HepG2 (cell line): ENCODE results near the gene GCC1. TPM values are rescaled to one million over a fixed set of nuclear protein-coding genes. Genes with fewer than 3 reads are reported as not detected.
A peak's percentile ranks its signal among the peaks of the same experiment; 100 is the strongest.

ENCODE experiments used
- ATAC-seq: fragments of 200-7000 bp; cut with Tn5 transposase; 3 replicates; pipeline ENCODE4 v1.9.1; 2020; ENCODE audit warnings: mild to moderate bottlenecking, moderate library complexity
- BruUV-seq: library from RNA; stranded (reverse); fragments of 400-500 nt; replicated peaks from 2 replicates; lab custom pipeline; 2021; lab: Mats Ljungman, UMichigan
- CTCF ChIA-PET: fragments of 300-600 bp; formaldehyde crosslinking; extraction: SDS; loops from one replicate; lab custom pipeline; 2021; ENCODE audit warnings: low total read pairs, inconsistent platforms, low intra/inter-chr PET ratio; lab: Yijun Ruan, JAX
- POLR2A ChIA-PET: fragments of 350-600 bp; sonication (Branson Sonifier 250); formaldehyde crosslinking; loops from one replicate; lab custom pipeline; 2020; ENCODE audit warnings: antibody characterized with exemption, inconsistent platforms; lab: Yijun Ruan, JAX
- DNase-seq: peaks from one replicate; pipeline ENCODE4 v3.0.0-alpha.2; 2015; ENCODE audit warnings: low spot score
- FAIRE-seq: peaks from 3 replicates; lab custom pipeline; 2011; peaks lifted over from hg19 to GRCh38; lab: Jason Lieb, UNC
- H2AFZ ChIP-seq: one replicate; pipeline ENCODE4 v1.6.1; 2011; ENCODE audit warnings: low read length, inconsistent platforms
- H3K27ac ChIP-seq: fragments of 300-600 bp; 3 replicates; pipeline ENCODE4 v1.8.0; 2011; ENCODE audit warnings: mixed run types, mild to moderate bottlenecking, mixed read lengths, low read length, inconsistent platforms; ENCODE audit not compliant: insufficient read depth; ENCODE audit errors: extremely low read length
- H3K27me3 ChIP-seq, 2 experiments: fragments of 200-600 bp in 1 of 2; 2 replicates in 1 of 2; 3 replicates in 1 of 2; pipeline versions ENCODE4 v1.6.0 to v1.8.0; 2011; ENCODE audit warnings: low read length in 2 of 2, mild to moderate bottlenecking in 2 of 2, moderate library complexity in 2 of 2, inconsistent platforms in 1 of 2; ENCODE audit not compliant: insufficient read depth in 2 of 2, control insufficient read depth in 1 of 2
- H3K36me3 ChIP-seq, 2 experiments: fragments of 200-600 bp in 1 of 2; replicated peaks in 1 of 2; 2 replicates in 1 of 2; 3 replicates in 1 of 2; pipeline versions ENCODE4 v1.5.1 to v1.8.0; 2011; ENCODE audit warnings: low read length in 2 of 2, inconsistent platforms in 1 of 2; ENCODE audit not compliant: insufficient read depth in 2 of 2, control insufficient read depth in 1 of 2
- H3K4me1 ChIP-seq: 2 replicates; pipeline ENCODE4 v1.5.1; 2012; ENCODE audit warnings: low read length, inconsistent platforms; ENCODE audit not compliant: insufficient read depth
- H3K4me2 ChIP-seq: 2 replicates; pipeline ENCODE4 v1.6.0; 2011; ENCODE audit warnings: low read depth, low read length, inconsistent platforms
- H3K4me3 ChIP-seq, 3 experiments: fragments of 200-600 bp in 1 of 3; sonication (generic), shearing (Covaris generic) in 1 of 3; replicated peaks in 1 of 3; 2 replicates each; pipeline ENCODE4 v1.5.1; 2011 to 2016; ENCODE audit warnings: low read length in 3 of 3, inconsistent platforms in 2 of 3, low read depth in 2 of 3, mild to moderate bottlenecking in 2 of 3, control low read depth in 1 of 3, mixed read lengths in 1 of 3; ENCODE audit not compliant: insufficient read depth in 1 of 3
- H3K79me2 ChIP-seq: one replicate; pipeline ENCODE4 v1.6.1; 2011; ENCODE audit warnings: low read length, inconsistent platforms; ENCODE audit not compliant: insufficient read depth
- H3K9ac ChIP-seq: 2 replicates; pipeline ENCODE4 v1.6.0; 2011; ENCODE audit warnings: mild to moderate bottlenecking, low read depth, low read length, inconsistent platforms; ENCODE audit not compliant: insufficient read depth
- H3K9me3 ChIP-seq: 2 replicates; pipeline ENCODE4 v1.5.1; 2012; ENCODE audit warnings: mild to moderate bottlenecking, low read length
- H4K20me1 ChIP-seq: 2 replicates; pipeline ENCODE4 v1.6.0; 2011; ENCODE audit warnings: inconsistent platforms, mild to moderate bottlenecking, low read length, moderate library complexity; ENCODE audit not compliant: insufficient read depth
- STAG1 ChIP-seq: sonication (generic); formaldehyde crosslinking; IDR thresholded peaks from 2 replicates; pipeline ENCODE4 v1.4.0; 2020; ENCODE audit warnings: missing genetic modification reagents
- WGBS: methylation state at CpG from one replicate; pipeline ENCODE4 v1.1.6; 2017; ENCODE audit warnings: low lambda C conversion rate; 5-methylcytosine and 5-hydroxymethylcytosine counted together
- in situ Hi-C: cut with HindIII; loops from 2 replicates; pipeline ENCODE4 v1.10.0; 2017; ENCODE audit warnings: low pct_unique_long_range_greater_than_20kb; ENCODE audit not compliant: extremely low pct_ligation_motif_present
- intact Hi-C: fragments of 100-400 bp; cut with micrococcal nuclease; formaldehyde crosslinking; loops from one replicate; pipeline ENCODE4 v1.10.0; 2022; ENCODE audit not compliant: unreplicated experiment
- polyA plus RNA-seq, 8 experiments: library from polyadenylated mRNA; depleted of rRNA in 3 of 8; stranded (reverse) in 7 of 8; unstranded in 1 of 8; fragments of >200 nt; fragmentation: Illumina TruSeq in 4 of 8; extraction: Trizol in 4 of 8; gene quantifications; 2 replicates each; pipeline versions ENCODE4 v1.2.1 to v1.2.3, GENCODE V29; 2011 to 2016; ENCODE audit warnings: low read depth in 4 of 8, missing spikeins in 1 of 8, mixed read lengths in 1 of 8; ENCODE audit not compliant: insufficient read depth in 1 of 8
- total RNA-seq, 5 experiments: library from RNA; depleted of rRNA; stranded (reverse); fragments of >200 nt; fragmentation: Illumina TruSeq; extraction: Trizol; gene quantifications; 2 replicates each; pipeline ENCODE4 v1.2.3, GENCODE V29; 2016; ENCODE audit warnings: low read depth in 1 of 5
- TF ChIP-seq, protein P1 (sequence below): sonication (generic); formaldehyde crosslinking; IDR thresholded peaks from 2 replicates; pipeline ENCODE4 v1.5.0; 2020; ENCODE audit warnings: mild to moderate bottlenecking, missing genetic modification reagents, borderline replicate concordance
- TF ChIP-seq, protein P2 (sequence below): sonication (generic); formaldehyde crosslinking; IDR thresholded peaks from 2 replicates; pipeline ENCODE4 v1.5.0; 2020; ENCODE audit warnings: mild to moderate bottlenecking, missing genetic modification reagents, moderate library complexity
- TF ChIP-seq, protein P3 (sequence below): sonication (generic); formaldehyde crosslinking; IDR thresholded peaks from 2 replicates; pipeline ENCODE4 v1.4.0; 2020; ENCODE audit warnings: missing genetic modification reagents

GCC1 gene
- total and polyA plus RNA-seq, 2 of the 13 experiments (the other 11 are each of a cell fraction or from before 2014, with no cell fraction given) = 2.5 to 15.3 TPM

DNA sequence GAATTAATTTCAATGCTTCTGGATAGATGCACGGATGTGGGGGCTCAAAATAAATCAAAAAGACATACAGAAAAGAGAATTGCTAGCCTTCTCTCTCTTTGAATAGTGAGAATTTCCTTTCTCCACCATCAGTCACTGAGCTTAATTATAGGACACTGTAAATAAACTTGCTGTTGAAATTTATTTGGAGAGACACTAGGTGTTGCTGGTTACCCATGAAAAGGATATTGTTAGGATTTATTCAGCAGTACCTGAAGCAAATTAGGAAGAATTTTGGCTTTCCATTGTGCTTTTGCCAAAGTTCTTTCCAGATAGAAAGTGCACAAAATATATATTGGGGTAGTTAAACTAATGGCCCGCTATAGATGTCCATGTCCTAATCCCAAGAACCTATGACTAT is 27.6 kb downstream of the GCC1 start:
- ATAC-seq = no peak
- no TSS peak for BruUV-seq
- TF ChIP-seq, protein P1, sequence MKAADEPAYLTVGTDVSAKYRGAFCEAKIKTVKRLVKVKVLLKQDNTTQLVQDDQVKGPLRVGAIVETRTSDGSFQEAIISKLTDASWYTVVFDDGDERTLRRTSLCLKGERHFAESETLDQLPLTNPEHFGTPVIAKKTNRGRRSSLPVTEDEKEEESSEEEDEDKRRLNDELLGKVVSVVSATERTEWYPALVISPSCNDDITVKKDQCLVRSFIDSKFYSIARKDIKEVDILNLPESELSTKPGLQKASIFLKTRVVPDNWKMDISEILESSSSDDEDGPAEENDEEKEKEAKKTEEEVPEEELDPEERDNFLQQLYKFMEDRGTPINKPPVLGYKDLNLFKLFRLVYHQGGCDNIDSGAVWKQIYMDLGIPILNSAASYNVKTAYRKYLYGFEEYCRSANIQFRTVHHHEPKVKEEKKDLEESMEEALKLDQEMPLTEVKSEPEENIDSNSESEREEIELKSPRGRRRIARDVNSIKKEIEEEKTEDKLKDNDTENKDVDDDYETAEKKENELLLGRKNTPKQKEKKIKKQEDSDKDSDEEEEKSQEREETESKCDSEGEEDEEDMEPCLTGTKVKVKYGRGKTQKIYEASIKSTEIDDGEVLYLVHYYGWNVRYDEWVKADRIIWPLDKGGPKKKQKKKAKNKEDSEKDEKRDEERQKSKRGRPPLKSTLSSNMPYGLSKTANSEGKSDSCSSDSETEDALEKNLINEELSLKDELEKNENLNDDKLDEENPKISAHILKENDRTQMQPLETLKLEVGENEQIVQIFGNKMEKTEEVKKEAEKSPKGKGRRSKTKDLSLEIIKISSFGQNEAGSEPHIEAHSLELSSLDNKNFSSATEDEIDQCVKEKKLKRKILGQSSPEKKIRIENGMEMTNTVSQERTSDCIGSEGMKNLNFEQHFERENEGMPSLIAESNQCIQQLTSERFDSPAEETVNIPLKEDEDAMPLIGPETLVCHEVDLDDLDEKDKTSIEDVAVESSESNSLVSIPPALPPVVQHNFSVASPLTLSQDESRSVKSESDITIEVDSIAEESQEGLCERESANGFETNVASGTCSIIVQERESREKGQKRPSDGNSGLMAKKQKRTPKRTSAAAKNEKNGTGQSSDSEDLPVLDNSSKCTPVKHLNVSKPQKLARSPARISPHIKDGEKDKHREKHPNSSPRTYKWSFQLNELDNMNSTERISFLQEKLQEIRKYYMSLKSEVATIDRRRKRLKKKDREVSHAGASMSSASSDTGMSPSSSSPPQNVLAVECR (CRISPR knock-in tag) = no peak
- TF ChIP-seq, protein P2, sequence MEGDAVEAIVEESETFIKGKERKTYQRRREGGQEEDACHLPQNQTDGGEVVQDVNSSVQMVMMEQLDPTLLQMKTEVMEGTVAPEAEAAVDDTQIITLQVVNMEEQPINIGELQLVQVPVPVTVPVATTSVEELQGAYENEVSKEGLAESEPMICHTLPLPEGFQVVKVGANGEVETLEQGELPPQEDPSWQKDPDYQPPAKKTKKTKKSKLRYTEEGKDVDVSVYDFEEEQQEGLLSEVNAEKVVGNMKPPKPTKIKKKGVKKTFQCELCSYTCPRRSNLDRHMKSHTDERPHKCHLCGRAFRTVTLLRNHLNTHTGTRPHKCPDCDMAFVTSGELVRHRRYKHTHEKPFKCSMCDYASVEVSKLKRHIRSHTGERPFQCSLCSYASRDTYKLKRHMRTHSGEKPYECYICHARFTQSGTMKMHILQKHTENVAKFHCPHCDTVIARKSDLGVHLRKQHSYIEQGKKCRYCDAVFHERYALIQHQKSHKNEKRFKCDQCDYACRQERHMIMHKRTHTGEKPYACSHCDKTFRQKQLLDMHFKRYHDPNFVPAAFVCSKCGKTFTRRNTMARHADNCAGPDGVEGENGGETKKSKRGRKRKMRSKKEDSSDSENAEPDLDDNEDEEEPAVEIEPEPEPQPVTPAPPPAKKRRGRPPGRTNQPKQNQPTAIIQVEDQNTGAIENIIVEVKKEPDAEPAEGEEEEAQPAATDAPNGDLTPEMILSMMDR (CRISPR knock-in tag) = peak; percentile 25
- peak; percentile 16; the same call in 1 of the 2 replicates for TF ChIP-seq STAG1 (CRISPR knock-in tag)
- TF ChIP-seq, protein P3, sequence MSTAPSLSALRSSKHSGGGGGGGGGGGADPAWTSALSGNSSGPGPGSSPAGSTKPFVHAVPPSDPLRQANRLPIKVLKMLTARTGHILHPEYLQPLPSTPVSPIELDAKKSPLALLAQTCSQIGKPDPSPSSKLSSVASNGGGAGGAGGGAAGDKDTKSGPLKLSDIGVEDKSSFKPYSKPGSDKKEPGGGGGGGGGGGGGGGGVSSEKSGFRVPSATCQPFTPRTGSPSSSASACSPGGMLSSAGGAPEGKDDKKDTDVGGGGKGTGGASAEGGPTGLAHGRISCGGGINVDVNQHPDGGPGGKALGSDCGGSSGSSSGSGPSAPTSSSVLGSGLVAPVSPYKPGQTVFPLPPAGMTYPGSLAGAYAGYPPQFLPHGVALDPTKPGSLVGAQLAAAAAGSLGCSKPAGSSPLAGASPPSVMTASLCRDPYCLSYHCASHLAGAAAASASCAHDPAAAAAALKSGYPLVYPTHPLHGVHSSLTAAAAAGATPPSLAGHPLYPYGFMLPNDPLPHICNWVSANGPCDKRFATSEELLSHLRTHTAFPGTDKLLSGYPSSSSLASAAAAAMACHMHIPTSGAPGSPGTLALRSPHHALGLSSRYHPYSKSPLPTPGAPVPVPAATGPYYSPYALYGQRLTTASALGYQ = no peak
- Histone ChIP-seq H3K4me2 (no peak overlapping the region), H3K27me3 (no peaks in the 10 kb centered on the region), H3K9me3 (no peaks in the 10 kb centered on the region), H4K20me1 (no peaks in the 10 kb centered on the region), H3K27ac (no peak overlapping the region), H2AFZ (no peak overlapping the region), H3K4me3 (no peak overlapping the region), H3K4me1 (no peaks in the 10 kb centered on the region), H3K9ac (no peak overlapping the region), H3K79me2 (no peaks in the 10 kb centered on the region), H3K36me3 (no peaks in the 10 kb centered on the region)
- no peak for FAIRE-seq
- DNase-seq = no peak
- intact Hi-C loops (no loop called here), in situ Hi-C loops (no loop called here)
- POLR2A ChIA-PET = no interaction called here
- CTCF ChIA-PET = no interaction called here
- 2% methylated on average over 2 of the region's 2 CpGs for WGBS
